Measurements from ENCODE around the gene RUBCNL. TPM values are rescaled to one million over a fixed set of nuclear protein-coding genes. Genes with fewer than 3 reads are reported as not detected.

Gene RUBCNL
- total RNA-seq, result 0.65 and 0.78 TPM in 2 replicates

GRCh38 chr13:46387064-46387851, at the start of gene RUBCNL:
RUBCNL (minus strand) TSS chr13:46387252; CDS start chr13:46372475, 14,777 bp downstream.

Other genes with a start within 250 kb of the RUBCNL start
- 0.86 and 1.1 TPM in 2 replicates for gene LCP1, start 205.1 kb downstream of the RUBCNL start, total RNA-seq
- not detected in 2 replicates for gene LRRC63, start 175.3 kb downstream of the RUBCNL start, total RNA-seq
- 9.2 and 9.4 TPM in 2 replicates for gene LRCH1, start 165.9 kb upstream of the RUBCNL start, total RNA-seq

Data from hair follicular keratinocyte (primary cell).